ENCODE results near the gene GTPBP3. TPM values are rescaled to one million over a fixed set of nuclear protein-coding genes. Genes with fewer than 3 reads are reported as not detected.
"Not testable (repeated sequence)": the region's sequence is repeated elsewhere in the genome, so short reads cannot be mapped to it uniquely, and the experiment has no call there.

GTPBP3 gene
- 34.5 TPM for polyA plus RNA-seq (2013, experiment 1 of 2)
- 28.0 TPM for polyA plus RNA-seq (2013, experiment 2 of 2)

DNA sequence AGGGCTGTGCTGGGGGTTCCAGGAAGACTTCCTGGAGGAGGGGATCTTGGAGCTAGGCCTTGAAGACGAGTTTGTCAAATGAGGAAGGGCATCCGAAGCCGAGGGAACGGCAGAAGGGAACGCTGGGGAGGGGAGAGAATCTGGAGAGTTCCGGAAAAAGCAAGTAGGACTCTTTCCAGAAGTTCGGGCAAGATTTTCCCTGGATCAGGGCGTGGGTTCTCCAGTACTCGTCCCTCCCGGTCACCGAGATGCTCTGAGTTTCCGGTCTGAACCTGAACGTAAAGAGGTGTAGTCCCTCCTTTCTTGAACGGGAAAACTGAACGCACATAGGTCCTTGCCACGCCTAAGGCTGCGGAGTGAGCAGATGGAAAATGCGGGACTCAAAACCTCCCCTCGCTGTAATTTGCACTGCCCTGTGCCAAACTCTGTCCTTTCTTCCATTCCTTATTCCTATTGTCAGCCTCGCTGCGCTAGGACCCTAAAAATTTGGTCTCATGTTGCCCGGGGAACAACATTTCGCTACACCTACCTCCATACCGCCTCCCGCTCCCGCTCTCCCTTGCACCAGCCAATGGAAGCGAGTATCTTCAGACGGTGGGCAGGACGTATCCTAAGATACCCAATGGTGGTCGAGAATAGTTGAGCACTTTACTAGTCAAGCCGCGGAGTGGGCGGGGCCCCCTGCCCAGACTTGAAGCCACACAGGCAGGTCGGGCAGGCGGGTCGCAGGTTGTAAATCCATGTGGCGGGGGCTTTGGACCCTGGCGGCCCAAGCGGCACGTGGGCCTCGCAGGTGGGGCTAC lies at the start of gene GTPBP3:
Gene GTPBP3 (plus strand): TSS at position 682 of the 803 bp plus-strand sequence. CDS start 59 bp downstream, at position 741.
- 0% methylated on average over 39 to 41 of the region's 41 CpGs for WGBS, 2 experiments (ENCODE audit: insufficient coverage in 2 of 2)
- Histone ChIP-seq H3K4me3 (ENCODE audit: extremely low read depth, insufficient read depth, low read length, poor library complexity, severe bottlenecking) (peak within 1 kb of the TSS; percentile 83), H3K36me3 (ENCODE audit: control insufficient read depth, insufficient read depth, low read length) (peaks cover 34% of the 10 kb centered on the region), H3K27ac (ENCODE audit: low read depth, low read length, severe bottlenecking) (peak within 1 kb of the TSS; percentile 78), H3K4me1 (ENCODE audit: control insufficient read depth, insufficient read depth, low read length, poor library complexity, severe bottlenecking) (no peaks in the 10 kb centered on the region), H3K9me3 (ENCODE audit: control insufficient read depth, low read length) (no peaks in the 10 kb centered on the region)

DNA sequence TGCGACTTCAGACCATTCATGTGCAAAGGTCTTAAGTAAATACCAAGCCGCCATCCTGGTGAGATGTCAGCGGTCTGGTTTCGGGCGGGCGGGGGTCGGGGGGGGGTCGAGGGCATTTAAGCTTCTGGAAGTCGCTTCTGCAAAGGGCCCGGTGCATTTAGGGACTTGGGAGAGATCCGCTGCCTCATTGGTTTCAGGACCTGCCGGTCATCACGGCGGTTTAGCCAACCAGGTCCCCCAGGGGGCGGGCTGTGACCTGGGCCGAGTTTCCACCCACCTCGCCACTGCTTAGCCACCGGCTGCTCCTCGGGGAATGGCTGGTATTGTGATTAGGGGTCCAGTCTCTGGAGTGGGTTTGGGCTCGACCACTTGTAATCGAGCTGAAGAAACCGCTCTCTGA lies 47.9 kb upstream of the GTPBP3 start:
- WGBS, 2 experiments (ENCODE audit: insufficient coverage in 2 of 2), result 23 to 27% methylated on average over 11 to 14 of the region's 22 CpGs
- Histone ChIP-seq H3K27ac (ENCODE audit: low read depth, low read length, severe bottlenecking) (no peak overlapping the region), H3K9me3 (ENCODE audit: control insufficient read depth, low read length) (peaks cover 3% of the 10 kb centered on the region), H3K4me3 (ENCODE audit: extremely low read depth, insufficient read depth, low read length, poor library complexity, severe bottlenecking) (peak overlapping the region; percentile 5), H3K4me1 (ENCODE audit: control insufficient read depth, insufficient read depth, low read length, poor library complexity, severe bottlenecking) (peaks cover 4% of the 10 kb centered on the region), H3K36me3 (ENCODE audit: control insufficient read depth, insufficient read depth, low read length) (peaks cover 8% of the 10 kb centered on the region)

DNA sequence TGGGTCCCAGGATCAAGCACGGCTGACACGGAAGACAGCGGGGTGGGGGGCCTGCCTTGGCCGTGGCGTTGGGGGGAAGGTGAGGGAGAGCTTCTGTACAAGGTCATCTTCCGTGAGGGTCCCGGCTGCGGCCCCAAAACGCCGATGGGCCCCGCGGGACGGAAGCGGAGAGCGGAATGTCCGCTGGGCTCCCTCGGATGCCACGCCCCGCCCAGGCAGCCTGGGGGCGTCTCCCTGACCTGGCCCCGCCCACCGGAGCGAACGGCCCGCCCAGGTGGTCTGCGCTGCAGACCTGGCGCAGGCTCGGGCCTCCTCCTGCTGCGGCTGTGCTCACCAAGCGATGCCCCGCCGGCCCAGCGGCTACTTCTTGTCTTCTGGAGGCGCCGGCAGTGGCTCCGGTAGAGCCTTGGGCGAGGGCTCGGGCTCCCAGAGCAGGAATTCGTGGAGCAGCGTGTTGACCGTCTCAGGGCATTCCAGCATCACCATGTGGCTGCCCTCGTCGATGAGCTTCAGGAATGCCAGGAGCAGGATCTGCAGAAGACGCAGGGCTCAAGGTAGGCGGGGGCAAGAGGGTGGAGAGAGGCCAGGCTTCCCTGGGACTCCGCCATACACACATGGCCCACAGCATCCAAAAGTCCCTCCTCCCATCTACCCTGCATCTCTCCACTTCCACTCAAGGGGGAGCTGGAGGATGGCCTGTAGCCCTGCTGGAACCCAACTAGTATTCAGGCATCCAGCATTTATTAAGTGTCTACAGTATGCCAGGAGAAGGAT lies 44.9 kb upstream of the GTPBP3 start:
- peaks cover 4% of the 10 kb centered on the region for H3K4me1 ChIP-seq (ENCODE audit: control insufficient read depth, insufficient read depth, low read length, poor library complexity, severe bottlenecking)
- WGBS, 2 experiments (ENCODE audit: insufficient coverage in 2 of 2), result 3 to 4% methylated on average over 37 to 38 of the region's 46 CpGs
- peak overlapping the region; percentile 52 for H3K4me3 ChIP-seq (ENCODE audit: extremely low read depth, insufficient read depth, low read length, poor library complexity, severe bottlenecking)
- peak overlapping the region; percentile 94 for H3K27ac ChIP-seq (ENCODE audit: low read depth, low read length, severe bottlenecking)
- H3K9me3 ChIP-seq (ENCODE audit: control insufficient read depth, low read length), result no peaks in the 10 kb centered on the region
- peaks cover 24% of the 10 kb centered on the region for H3K36me3 ChIP-seq (ENCODE audit: control insufficient read depth, insufficient read depth, low read length)

DNA sequence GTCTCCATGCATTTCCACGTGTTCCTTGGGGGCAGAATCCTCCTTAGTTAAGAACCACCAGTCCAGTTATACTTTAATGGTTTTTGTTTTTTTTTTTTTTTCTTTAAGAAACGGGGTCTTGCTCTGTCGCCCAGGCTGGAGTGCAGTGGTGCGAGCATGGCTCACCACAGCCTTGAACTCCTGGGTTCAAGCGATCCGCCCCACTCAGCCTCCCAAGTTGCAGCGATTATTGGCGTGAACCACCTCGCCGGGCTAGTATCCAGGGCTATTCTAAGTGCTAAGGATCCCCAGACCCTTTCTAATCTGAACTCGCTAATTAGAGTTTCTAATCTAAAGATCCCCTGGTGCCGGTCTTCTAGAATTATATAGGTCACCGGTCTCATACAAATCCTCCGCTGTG lies 43.7 kb upstream of the GTPBP3 start:
- Histone ChIP-seq H3K9me3 (ENCODE audit: control insufficient read depth, low read length) (peaks cover 6% of the 10 kb centered on the region), H3K4me3 (ENCODE audit: extremely low read depth, insufficient read depth, low read length, poor library complexity, severe bottlenecking) (peak overlapping the region; percentile 52), H3K27ac (ENCODE audit: low read depth, low read length, severe bottlenecking) (no peak overlapping the region), H3K4me1 (ENCODE audit: control insufficient read depth, insufficient read depth, low read length, poor library complexity, severe bottlenecking) (peaks cover 4% of the 10 kb centered on the region), H3K36me3 (ENCODE audit: control insufficient read depth, insufficient read depth, low read length) (peaks cover 34% of the 10 kb centered on the region)
- whole genome bisulfite sequencing, 2 experiments (ENCODE audit: insufficient coverage in 2 of 2), result 93 to 98% methylated on average over 13 of the region's 14 CpGs

- no peak overlapping the region for H3K4me3 ChIP-seq (ENCODE audit: extremely low read depth, insufficient read depth, low read length, poor library complexity, severe bottlenecking)
- H3K36me3 ChIP-seq (ENCODE audit: control insufficient read depth, insufficient read depth, low read length), result peaks cover 37% of the 10 kb centered on the region
- H3K9me3 ChIP-seq (ENCODE audit: control insufficient read depth, low read length), result peaks cover 6% of the 10 kb centered on the region
- no peak overlapping the region for H3K27ac ChIP-seq (ENCODE audit: low read depth, low read length, severe bottlenecking)
- H3K4me1 ChIP-seq (ENCODE audit: control insufficient read depth, insufficient read depth, low read length, poor library complexity, severe bottlenecking), result peaks cover 4% of the 10 kb centered on the region
- 82 to 90% methylated on average over 45 to 47 of the region's 48 CpGs for whole genome bisulfite sequencing, 2 experiments (ENCODE audit: insufficient coverage in 2 of 2)
Measured at GRCh38 chr19:17294051-17294891, 43.1 kb upstream of the GTPBP3 start.

DNA sequence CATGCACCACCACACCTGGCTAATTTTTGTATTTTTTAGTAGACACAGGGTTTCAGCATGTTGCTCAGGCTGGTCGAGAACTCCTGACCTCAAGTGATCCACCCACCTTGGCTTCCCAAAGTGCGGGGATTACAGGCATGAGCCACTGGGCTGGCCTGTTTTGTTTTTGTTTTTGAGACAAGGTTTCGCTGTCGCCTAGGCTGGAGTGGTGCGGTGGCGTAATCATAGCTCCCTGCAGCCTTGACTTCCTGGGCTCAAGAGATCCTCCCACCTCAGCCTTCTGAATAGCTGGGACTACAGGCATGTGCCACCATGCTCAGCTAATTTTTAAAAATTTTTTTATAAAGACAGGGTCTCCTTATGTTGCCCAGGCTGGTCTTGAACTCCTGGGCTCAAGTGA lies 41.8 kb upstream of the GTPBP3 start:
- H3K36me3 ChIP-seq (ENCODE audit: control insufficient read depth, insufficient read depth, low read length), result peaks cover 37% of the 10 kb centered on the region
- WGBS, 2 experiments (ENCODE audit: insufficient coverage in 2 of 2), result 96 to 100% methylated on average over 6 of the region's 6 CpGs

DNA sequence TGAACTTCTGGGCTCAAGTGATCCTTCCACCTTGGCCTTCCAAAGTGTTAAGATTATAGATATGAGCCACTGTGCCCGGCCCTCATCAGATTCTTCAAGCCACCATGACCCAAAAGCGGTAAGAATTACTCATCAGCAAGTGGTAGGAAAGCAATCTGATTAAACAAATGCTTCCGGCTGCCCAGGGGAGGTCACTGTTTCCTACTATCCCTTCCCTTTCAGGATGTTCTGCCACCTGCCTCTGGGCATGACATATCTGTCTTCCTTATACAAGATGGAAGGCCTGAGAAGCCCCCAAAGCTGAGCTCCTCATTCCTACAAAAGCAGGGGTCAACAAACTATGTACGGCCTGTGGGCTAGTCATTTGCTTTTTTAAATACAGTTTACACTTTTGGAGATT lies 41.1 kb upstream of the GTPBP3 start:
- peaks cover 6% of the 10 kb centered on the region for H3K9me3 ChIP-seq (ENCODE audit: control insufficient read depth, low read length)
- no peak overlapping the region for H3K27ac ChIP-seq (ENCODE audit: low read depth, low read length, severe bottlenecking)
- H3K4me3 ChIP-seq (ENCODE audit: extremely low read depth, insufficient read depth, low read length, poor library complexity, severe bottlenecking), result no peak overlapping the region
- peaks cover 4% of the 10 kb centered on the region for H3K4me1 ChIP-seq (ENCODE audit: control insufficient read depth, insufficient read depth, low read length, poor library complexity, severe bottlenecking)
- peaks cover 38% of the 10 kb centered on the region for H3K36me3 ChIP-seq (ENCODE audit: control insufficient read depth, insufficient read depth, low read length)
- 75 to 93% methylated on average over 3 of the region's 4 CpGs for WGBS, 2 experiments (ENCODE audit: insufficient coverage in 2 of 2)

More for the DNA sequence above, 41.8 kb upstream of the GTPBP3 start:
- H3K4me3 ChIP-seq (ENCODE audit: extremely low read depth, insufficient read depth, low read length, poor library complexity, severe bottlenecking); H3K9me3 ChIP-seq (ENCODE audit: control insufficient read depth, low read length); H3K4me1 ChIP-seq (ENCODE audit: control insufficient read depth, insufficient read depth, low read length, poor library complexity, severe bottlenecking); H3K27ac ChIP-seq (ENCODE audit: low read depth, low read length, severe bottlenecking): not testable (repeated sequence)

DNA sequence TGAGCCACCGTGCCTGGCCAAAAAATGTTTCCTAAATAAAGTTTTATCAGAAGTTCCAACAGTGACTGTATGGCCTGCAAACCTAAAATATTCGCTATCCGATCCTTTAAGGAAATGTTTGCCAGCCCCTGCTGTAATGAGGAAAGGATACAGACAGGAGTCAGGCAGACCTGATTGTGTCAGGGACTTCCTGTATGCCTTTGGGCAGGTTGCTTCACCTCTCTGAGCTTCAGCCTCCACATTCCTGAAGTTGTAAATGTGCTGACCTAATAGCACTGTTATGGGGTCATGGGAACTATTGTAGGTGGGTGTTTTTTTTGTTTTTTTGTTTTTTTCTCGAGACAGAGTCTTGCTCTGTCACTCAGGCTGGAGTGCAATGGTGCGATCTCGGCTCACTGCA lies 40.4 kb upstream of the GTPBP3 start:
- Histone ChIP-seq H3K4me3 (ENCODE audit: extremely low read depth, insufficient read depth, low read length, poor library complexity, severe bottlenecking) (no peak overlapping the region), H3K9me3 (ENCODE audit: control insufficient read depth, low read length) (peaks cover 6% of the 10 kb centered on the region), H3K27ac (ENCODE audit: low read depth, low read length, severe bottlenecking) (no peak overlapping the region), H3K4me1 (ENCODE audit: control insufficient read depth, insufficient read depth, low read length, poor library complexity, severe bottlenecking) (peaks cover 4% of the 10 kb centered on the region), H3K36me3 (ENCODE audit: control insufficient read depth, insufficient read depth, low read length) (peaks cover 42% of the 10 kb centered on the region)
- 93 to 94% methylated on average over 5 to 6 of the region's 6 CpGs for WGBS, 2 experiments (ENCODE audit: insufficient coverage in 2 of 2)

DNA sequence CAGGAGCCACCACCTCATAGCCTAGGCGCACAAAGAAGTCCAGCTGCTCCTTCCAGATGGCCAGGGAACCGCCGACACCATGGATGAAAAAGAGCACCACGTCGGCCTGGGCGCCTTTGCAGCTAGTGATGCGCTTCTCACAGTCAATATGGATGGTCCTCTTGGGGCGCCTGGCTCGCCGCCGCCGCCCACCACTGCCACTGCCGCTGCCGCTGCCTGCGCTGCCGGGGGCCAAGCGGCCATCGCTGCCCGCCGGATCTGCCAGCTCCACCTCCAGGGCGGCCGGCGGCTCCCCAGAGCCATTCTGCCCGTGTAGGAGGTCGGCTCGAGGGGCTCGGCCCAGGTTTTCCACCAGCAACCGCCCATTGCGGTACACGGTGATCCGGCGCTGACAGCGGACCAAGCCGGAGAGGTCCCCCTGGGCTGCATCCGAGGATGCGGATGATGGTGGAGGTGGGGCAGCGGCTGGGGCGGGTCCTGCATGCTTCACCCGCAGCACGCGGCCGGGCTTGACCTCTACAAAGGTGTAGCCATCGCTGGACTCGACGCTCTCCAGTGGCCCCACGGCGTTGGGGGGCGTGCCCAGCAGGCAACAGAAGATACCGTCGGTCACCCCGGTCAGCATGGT lies 36.2 kb upstream of the GTPBP3 start:
- H3K9me3 ChIP-seq (ENCODE audit: control insufficient read depth, low read length), result peaks cover 6% of the 10 kb centered on the region
- H3K27ac ChIP-seq (ENCODE audit: low read depth, low read length, severe bottlenecking), result no peak overlapping the region
- H3K4me1 ChIP-seq (ENCODE audit: control insufficient read depth, insufficient read depth, low read length, poor library complexity, severe bottlenecking), result peaks cover 6% of the 10 kb centered on the region
- 95 to 96% methylated on average over 50 to 51 of the region's 51 CpGs for WGBS, 2 experiments (ENCODE audit: insufficient coverage in 2 of 2)
- no peak overlapping the region for H3K4me3 ChIP-seq (ENCODE audit: extremely low read depth, insufficient read depth, low read length, poor library complexity, severe bottlenecking)
- H3K36me3 ChIP-seq (ENCODE audit: control insufficient read depth, insufficient read depth, low read length), result peaks cover 27% of the 10 kb centered on the region
